IPS DF 4.7 (cell line): ENCODE data around the gene CLRN2.
"Not testable (repeated sequence)": the region's sequence is repeated elsewhere in the genome, so short reads cannot be mapped to it uniquely, and the experiment has no call there.

Experiments used
- DNase-seq: peaks from one replicate; pipeline ENCODE4 v3.0.0-alpha.2; 2013; ENCODE audit warnings: low spot score; ENCODE audit errors: extremely low read depth

CLRN2 gene

DNA sequence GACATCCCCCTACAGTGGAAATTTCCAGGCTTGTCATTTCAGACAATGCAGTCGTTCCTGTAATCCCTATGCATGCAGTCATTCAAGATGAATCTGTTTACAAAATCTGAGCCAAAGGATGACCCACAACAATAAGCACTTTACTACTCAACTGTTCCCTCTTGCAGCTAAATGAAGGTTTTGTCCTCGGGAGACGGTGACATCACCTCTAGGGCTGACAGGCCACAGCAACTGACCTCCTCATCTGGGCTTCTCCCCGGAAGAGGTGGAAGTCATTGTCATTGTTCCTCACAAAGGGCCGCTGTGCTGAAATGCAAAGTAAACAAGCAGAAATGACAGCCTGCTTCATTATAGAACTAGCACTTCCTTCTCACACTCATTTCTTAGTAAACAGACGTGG, 29.2 kb downstream of the CLRN2 start:
- no peak for DNase-seq

DNA sequence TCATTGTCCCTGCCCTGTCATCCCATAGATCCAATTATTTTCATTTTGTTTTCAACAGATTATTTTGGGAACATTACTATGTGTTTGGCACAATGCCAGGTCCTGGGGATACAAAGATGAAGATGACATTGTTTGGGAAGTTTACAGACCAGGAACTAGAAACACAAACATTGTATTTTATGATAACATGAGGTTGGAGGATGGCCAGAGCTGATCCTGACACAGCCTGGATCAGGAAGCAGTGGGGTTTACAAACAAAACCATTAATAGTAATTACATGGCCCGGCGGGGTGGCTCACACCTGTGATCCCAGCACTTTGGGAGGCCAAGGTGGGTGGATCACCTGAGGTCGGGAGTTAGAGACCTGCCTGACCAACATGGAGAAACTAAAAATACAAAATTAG, 29.9 kb downstream of the CLRN2 start:
- DNase-seq: no peak

DNA sequence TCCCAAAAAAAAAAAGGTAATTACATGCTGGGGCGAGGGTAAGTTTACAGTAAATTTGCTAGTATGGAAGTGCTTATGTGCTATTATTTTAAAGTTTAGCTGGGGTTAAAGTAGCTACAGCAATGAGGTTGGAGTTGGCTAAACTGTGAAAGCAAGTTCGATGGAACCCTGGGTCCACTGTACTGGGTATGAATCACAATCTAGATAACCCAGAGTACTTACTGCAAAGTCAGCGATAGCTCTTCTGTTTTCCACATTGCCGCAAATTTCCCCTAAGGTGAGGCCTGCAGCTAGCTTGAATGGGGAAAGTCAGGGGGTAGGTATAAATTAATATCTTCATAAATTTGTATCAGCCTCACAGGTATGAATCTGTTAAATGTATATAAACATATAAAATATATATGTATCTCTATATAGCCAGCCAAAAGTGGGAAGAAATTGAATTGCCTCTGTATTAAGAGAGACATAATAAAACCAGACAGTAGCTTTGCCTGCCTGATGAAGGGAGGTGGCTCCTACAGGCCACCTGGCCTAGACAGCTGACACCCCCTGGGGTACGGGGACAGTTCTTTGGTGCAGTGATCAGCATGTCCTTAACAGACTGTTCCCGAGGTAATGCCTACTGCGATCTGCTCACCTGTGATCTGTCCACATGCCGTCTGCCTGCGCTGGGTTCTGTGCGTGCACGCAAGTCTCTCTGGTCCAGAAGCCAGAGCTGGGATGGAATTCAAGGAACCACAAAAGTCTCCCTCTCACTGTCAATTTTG, 30.6 kb downstream of the CLRN2 start:
- no peak for DNase-seq

- no peak for DNase-seq
Observed at GRCh38 chr4:17546222-17546621, 31.3 kb downstream of the CLRN2 start.

- DNase-seq: no peak
Observed at GRCh38 chr4:17546678-17547077, 31.7 kb downstream of the CLRN2 start.

DNA sequence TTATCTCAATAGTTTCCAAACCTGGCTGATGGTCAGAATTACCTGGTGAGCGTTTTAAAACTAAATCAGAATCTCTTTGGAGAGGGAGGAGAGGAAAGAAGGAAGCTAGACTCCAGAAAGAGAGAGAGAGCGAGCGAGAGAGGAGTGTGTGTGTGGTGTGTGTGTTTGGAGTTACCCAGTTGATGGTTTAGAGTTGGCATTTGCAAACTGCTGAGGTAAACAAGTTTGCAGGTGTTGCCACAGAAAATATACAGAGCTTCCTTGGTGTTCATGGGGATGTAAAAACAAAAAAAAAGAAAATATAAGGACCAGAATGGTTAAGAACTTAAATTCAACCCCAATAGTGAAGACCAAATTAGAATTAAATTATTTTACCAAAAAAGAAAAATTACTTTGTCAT, 35.6 kb downstream of the CLRN2 start:
- no peak for DNase-seq

DNA sequence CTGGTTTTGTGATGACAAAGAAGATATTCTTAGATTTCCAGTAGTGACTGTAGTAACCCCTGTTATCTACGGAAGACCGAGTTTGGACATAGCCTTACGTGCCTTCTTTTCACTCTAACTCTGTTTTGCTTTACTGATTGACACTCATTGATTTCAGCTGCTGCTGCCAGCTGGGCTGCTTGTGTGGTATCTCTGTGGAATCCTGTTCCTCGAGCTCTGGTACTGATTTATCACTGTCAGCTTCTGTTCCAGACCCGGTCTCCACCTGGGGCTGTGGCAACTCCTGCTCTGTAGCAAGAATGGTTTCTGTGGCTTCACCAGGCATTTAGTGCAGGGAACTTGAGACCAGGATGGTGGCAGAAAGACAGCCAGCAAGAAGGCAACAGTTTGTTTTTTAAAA, 37.5 kb downstream of the CLRN2 start:
- DNase-seq: no peak

- no peak for DNase-seq
Observed at GRCh38 chr4:17554568-17554967, 39.6 kb downstream of the CLRN2 start.

GRCh38 chr4:17556498-17556897, 41.5 kb downstream of the CLRN2 start:
- no peak for DNase-seq

DNA sequence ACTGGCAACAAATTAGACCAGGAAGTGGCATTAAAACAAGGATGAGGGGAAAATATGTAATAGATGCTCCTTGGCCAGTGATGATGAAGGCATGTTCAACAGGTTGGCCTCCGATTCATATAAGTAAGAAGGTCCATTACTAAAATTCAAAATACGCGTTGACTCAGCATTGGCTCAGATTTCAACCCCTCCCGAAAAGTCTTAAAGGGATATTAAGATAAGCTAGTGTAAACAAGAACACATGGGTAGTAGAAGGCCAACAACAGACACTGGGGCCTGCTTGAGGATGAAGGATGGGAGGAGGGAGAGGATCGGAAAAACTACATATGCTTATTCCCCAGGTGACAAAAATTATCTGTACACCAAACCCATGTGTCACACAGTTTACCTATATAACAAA, 42.9 kb downstream of the CLRN2 start:
- no peak for DNase-seq

GRCh38 chr4:17558941-17559708, 44.2 kb downstream of the CLRN2 start:
- no peak for DNase-seq

DNA sequence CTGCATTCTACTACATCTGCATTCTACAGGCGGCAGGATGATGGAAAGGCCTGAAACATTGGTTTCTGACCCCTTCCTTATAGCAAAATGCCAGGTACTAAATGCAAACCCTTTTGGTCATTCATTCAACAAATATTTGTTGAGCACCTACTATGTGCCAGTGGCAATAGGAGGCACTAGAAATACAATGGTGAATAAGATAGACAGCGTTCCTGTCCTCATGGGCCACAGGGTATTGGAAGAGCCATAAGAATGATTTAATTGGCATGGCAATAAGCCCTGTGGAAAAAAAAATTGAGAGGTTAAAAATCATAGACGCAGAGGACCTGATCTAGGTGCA, 44.7 kb downstream of the CLRN2 start:
- no peak for DNase-seq

DNA sequence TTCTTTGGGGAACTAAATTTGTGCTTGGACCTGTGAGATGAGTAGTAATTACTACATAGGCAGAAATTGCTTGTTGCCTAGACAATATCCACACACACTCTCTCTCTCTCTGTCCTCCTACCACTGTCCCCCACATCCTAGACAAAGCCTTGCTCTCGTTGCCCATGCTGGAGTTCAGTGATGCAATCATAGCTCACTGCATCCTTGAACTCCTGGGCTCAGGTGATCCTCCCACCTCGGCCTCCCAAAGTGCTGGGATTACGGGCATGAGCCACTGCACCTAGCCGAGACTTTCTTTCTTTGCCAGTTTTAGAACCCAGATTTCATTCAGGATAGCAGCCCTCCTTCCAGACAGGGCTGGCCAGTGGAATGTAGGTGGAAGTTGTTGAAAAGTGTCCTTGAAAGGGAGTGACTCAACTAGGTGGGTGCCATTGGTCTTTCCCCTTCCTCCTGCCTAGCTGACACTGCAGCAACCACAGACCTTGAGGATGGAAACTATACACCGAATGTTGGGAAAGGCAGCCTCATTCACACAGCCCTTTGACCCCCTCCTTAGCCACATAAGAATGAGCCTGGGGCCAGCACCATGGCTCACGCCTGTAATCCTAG, 45.2 kb downstream of the CLRN2 start:
- no peak for DNase-seq

DNA sequence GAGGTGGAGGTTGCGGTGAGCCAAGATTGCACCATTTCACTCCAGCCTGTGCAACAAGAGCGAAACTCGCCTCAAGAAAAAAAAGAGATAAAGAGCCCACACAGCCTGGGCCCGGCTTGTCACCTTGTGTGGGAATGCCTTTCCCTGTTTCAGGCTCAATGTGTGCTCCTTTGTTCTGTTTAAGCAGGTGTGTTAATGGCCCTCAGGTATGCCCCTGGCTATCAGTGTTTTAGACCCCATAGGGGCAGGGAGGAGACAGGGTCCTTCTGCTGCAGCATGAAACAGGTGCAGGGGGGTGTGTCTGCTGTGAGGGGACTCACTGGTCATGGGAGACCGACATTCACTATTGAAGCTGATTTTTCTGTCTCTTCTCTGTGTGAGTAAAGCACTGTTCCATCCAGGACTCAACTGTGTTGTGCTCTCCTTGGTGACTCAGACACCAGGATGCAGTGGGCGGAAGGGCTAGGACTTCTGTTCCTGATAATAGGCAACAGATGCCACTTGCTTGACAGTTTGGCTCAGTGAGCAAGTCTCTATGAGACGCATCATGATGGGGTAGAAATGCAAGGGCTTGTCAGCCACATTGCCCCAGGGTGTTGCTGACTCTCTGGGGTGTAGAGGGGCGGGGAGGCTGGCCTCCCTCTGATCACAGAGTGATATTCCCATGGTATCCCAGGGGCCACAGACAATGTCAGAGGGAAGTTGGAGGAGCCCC, 46.4 kb downstream of the CLRN2 start:
- no peak for DNase-seq

- DNase-seq: no peak
Observed at GRCh38 chr4:17562157-17562556, 47.2 kb downstream of the CLRN2 start.

- no peak for DNase-seq
Observed at GRCh38 chr4:17565846-17566245, 50.9 kb downstream of the CLRN2 start.

DNA sequence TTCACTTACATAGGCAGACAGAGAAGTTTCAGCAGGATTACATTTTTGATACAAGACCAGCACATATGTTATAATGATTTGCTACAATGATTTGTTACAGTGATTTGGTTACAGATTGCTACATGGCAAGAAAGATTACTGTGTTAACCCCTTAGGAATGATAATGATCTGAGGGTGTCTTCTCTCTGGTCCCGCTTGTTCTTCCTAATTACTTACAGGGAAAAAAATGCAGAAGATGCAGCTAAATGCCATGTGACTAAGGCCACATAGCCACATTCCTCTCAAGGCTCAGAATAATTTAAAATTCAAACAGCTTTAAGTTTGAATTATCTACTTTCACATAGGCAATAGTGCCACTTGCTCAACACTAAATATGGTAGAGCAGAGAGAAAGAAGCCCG, 52.3 kb downstream of the CLRN2 start:
- no peak for DNase-seq

DNA sequence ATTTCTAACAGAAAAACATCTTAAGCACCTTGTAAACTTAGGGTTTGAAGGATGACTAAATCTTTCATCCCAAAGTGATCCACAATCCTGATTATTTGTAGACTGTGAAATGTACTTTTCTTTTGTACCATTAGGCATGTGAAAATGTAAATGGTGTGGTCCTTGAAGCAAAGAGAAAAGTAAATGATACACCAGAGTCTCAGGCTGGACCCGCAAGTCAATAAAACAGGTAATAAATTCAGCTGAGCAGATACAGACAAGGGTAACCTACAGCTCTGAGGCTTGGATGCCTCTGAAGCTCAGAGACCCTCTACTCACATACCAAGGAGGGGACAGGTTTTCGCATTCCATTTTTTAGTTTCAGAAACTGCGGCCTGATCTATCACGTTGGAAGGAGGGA, 59.2 kb downstream of the CLRN2 start:
- no peak for DNase-seq

DNA sequence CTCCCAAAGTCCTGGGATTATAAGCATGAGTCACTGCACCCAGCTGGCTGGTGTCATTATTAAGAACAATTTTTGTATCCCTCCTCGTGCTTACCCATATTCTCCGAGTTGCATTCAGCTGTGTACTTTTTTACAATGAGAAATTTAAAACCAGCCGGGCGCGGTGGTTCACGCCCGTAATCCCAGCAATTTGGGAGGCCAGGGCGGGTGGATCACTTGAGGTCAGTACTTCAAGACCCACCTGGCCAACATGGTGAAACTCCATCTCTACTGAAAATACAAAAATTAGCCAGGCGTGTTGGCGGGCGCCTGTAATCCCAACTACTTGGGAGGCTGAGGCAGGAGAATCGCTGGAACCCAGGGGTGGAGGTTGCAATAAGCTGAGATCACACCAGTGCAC, 60.2 kb downstream of the CLRN2 start:
- not testable (repeated sequence) for DNase-seq
